Measurements from ENCODE around the gene USF2. TPM values are rescaled to one million over a fixed set of nuclear protein-coding genes. Genes with fewer than 3 reads are reported as not detected.
"Not testable (repeated sequence)": the region's sequence is repeated elsewhere in the genome, so short reads cannot be mapped to it uniquely, and the experiment has no call there.

The USF2 gene
- total RNA-seq, 1 donor from 2014 or later = 132 TPM

GRCh38 chr19:35279985-35280821 lies 11.4 kb downstream of the USF2 start:
- peak; percentile 61 for DNase-seq

GRCh38 chr19:35281303-35281702 lies 12.5 kb downstream of the USF2 start:
- no peaks in the 10 kb centered on the region for H3K36me3 Mint-ChIP-seq (ENCODE audit: unreplicated experiment)
- H3K27ac Mint-ChIP-seq (ENCODE audit: unreplicated experiment) = no peak overlapping the region
- no peak overlapping the region for H3K4me3 Mint-ChIP-seq (ENCODE audit: unreplicated experiment)
- no peak for TF ChIP-seq CTCF (IDR thresholded peaks at IDR 0.05; ENCODE audit: partially characterized antibody, unreplicated experiment)
- peaks cover 14% of the 10 kb centered on the region for H3K4me1 Mint-ChIP-seq (ENCODE audit: low read depth, unreplicated experiment)
- H3K9me3 Mint-ChIP-seq (ENCODE audit: unreplicated experiment) = peaks cover 12% of the 10 kb centered on the region
- no peak for DNase-seq
- peaks cover 15% of the 10 kb centered on the region for H3K27me3 Mint-ChIP-seq (ENCODE audit: unreplicated experiment)

More at GRCh38 chr19:35279985-35280821, 11.4 kb downstream of the USF2 start:
- peaks cover 12% of the 10 kb centered on the region for H3K9me3 Mint-ChIP-seq (ENCODE audit: unreplicated experiment)
- H3K4me1 Mint-ChIP-seq (ENCODE audit: low read depth, unreplicated experiment) = peaks cover 12% of the 10 kb centered on the region
- no peaks in the 10 kb centered on the region for H3K36me3 Mint-ChIP-seq (ENCODE audit: unreplicated experiment)
- peaks cover 15% of the 10 kb centered on the region for H3K27me3 Mint-ChIP-seq (ENCODE audit: unreplicated experiment)
- no peak for TF ChIP-seq CTCF (IDR thresholded peaks at IDR 0.05; ENCODE audit: partially characterized antibody, unreplicated experiment)
- H3K27ac Mint-ChIP-seq (ENCODE audit: unreplicated experiment) = peak overlapping the region; percentile 91
- H3K4me3 Mint-ChIP-seq (ENCODE audit: unreplicated experiment) = peak overlapping the region; percentile 34

- Mint-ChIP-seq H3K36me3 (ENCODE audit: unreplicated experiment) (no peaks in the 10 kb centered on the region), H3K4me1 (ENCODE audit: low read depth, unreplicated experiment) (peaks cover 11% of the 10 kb centered on the region), H3K4me3 (ENCODE audit: unreplicated experiment) (no peak overlapping the region), H3K9me3 (ENCODE audit: unreplicated experiment) (peaks cover 13% of the 10 kb centered on the region), H3K27me3 (ENCODE audit: unreplicated experiment) (peaks cover 13% of the 10 kb centered on the region), H3K27ac (ENCODE audit: unreplicated experiment) (no peak overlapping the region)
- DNase-seq = no peak
- TF ChIP-seq CTCF (IDR thresholded peaks at IDR 0.05; ENCODE audit: partially characterized antibody, unreplicated experiment) = no peak
These were observed 15.7 kb downstream of the USF2 start for GRCh38 chr19:35284153-35285094.

GRCh38 chr19:35285095-35285449 lies 16.3 kb downstream of the USF2 start:
- TF ChIP-seq CTCF (IDR thresholded peaks at IDR 0.05; ENCODE audit: partially characterized antibody, unreplicated experiment) = no peak
- no peak for DNase-seq
- H3K27ac Mint-ChIP-seq (ENCODE audit: unreplicated experiment) = no peak overlapping the region
- H3K27me3 Mint-ChIP-seq (ENCODE audit: unreplicated experiment) = peaks cover 13% of the 10 kb centered on the region
- no peak overlapping the region for H3K4me3 Mint-ChIP-seq (ENCODE audit: unreplicated experiment)
- H3K36me3 Mint-ChIP-seq (ENCODE audit: unreplicated experiment) = no peaks in the 10 kb centered on the region
- H3K9me3 Mint-ChIP-seq (ENCODE audit: unreplicated experiment) = peaks cover 11% of the 10 kb centered on the region
- H3K4me1 Mint-ChIP-seq (ENCODE audit: low read depth, unreplicated experiment) = peaks cover 11% of the 10 kb centered on the region

DNA sequence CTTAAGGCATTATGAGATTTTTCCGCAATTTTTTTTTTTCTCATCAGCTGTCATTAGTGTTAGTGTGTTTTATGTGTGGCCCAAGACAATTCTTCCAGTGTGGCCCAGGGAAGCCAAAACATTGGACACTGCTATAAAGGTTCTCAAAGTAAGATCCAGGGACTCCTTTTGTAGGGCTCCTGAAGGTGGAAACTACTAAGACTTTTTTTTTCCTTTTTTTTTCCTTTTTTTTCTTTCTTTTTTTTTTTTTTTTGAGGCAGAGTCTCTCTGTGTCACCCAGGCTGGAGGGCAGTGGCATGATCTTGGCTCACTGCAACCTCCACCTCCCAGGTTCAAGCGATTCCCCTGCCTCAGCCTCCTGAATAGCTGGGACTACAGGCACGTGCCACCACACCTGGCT lies 16.7 kb downstream of the USF2 start:
- H3K4me3 Mint-ChIP-seq (ENCODE audit: unreplicated experiment); H3K36me3 Mint-ChIP-seq (ENCODE audit: unreplicated experiment); H3K4me1 Mint-ChIP-seq (ENCODE audit: low read depth, unreplicated experiment); DNase-seq; H3K9me3 Mint-ChIP-seq (ENCODE audit: unreplicated experiment); H3K27ac Mint-ChIP-seq (ENCODE audit: unreplicated experiment): not testable (repeated sequence)
- H3K27me3 Mint-ChIP-seq (ENCODE audit: unreplicated experiment) = peaks cover 10% of the 10 kb centered on the region

GRCh38 chr19:35286101-35286500 lies 17.3 kb downstream of the USF2 start:
- DNase-seq; H3K27ac Mint-ChIP-seq (ENCODE audit: unreplicated experiment); H3K4me1 Mint-ChIP-seq (ENCODE audit: low read depth, unreplicated experiment); H3K9me3 Mint-ChIP-seq (ENCODE audit: unreplicated experiment); H3K4me3 Mint-ChIP-seq (ENCODE audit: unreplicated experiment); H3K36me3 Mint-ChIP-seq (ENCODE audit: unreplicated experiment); H3K27me3 Mint-ChIP-seq (ENCODE audit: unreplicated experiment): not testable (repeated sequence)
